HFF-Myc (cell line): Measurements from ENCODE around the gene PCDHGC3.

Experiments used
- DNase-seq: peaks from one replicate; pipeline ENCODE4 v3.0.0-alpha.2; 2011; ENCODE audit warnings: low read depth; ENCODE audit errors: extremely low read depth
- H3K4me3 ChIP-seq: replicated peaks from 2 replicates; pipeline ENCODE4 v1.5.1; 2011; ENCODE audit warnings: low read depth, mild to moderate bottlenecking, control low read depth, low read length
- CTCF ChIP-seq: IDR thresholded peaks from 2 replicates; pipeline ENCODE4 v1.5.1; 2012; ENCODE audit warnings: mild to moderate bottlenecking, low read depth, low read length, control low read depth; ENCODE audit errors: missing control alignments

PCDHGC3 gene

GRCh38 chr5:141490271-141490670 is 14.5 kb downstream of the PCDHGC3 start:
- no peak for TF ChIP-seq CTCF
- DNase-seq, result no peak

GRCh38 chr5:141490771-141491170 is 15.0 kb downstream of the PCDHGC3 start:
- H3K4me3 ChIP-seq, result no peak overlapping the region
- DNase-seq, result no peak
- TF ChIP-seq CTCF, result no peak

More at GRCh38 chr5:141490271-141490670, 14.5 kb downstream of the PCDHGC3 start:
- no peak overlapping the region for H3K4me3 ChIP-seq

GRCh38 chr5:141491323-141492167 is 15.8 kb downstream of the PCDHGC3 start:
- TF ChIP-seq CTCF, result no peak
- H3K4me3 ChIP-seq, result no peak overlapping the region
- no peak for DNase-seq

GRCh38 chr5:141492168-141492885 is 16.6 kb downstream of the PCDHGC3 start:
- no peak overlapping the region for H3K4me3 ChIP-seq
- DNase-seq, result no peak
- no peak for TF ChIP-seq CTCF

- no peak overlapping the region for H3K4me3 ChIP-seq
- DNase-seq, result no peak
- no peak for TF ChIP-seq CTCF
Measured at GRCh38 chr5:141493500-141494422, 18.0 kb downstream of the PCDHGC3 start.

GRCh38 chr5:141494761-141495452 is 19.1 kb downstream of the PCDHGC3 start:
- H3K4me3 ChIP-seq, result no peak overlapping the region
- DNase-seq, result no peak
- TF ChIP-seq CTCF, result no peak
